Activated T-cell treated with anti-CD3 and anti-CD28 coated beads for 48 hours (primary cell): ENCODE results near the gene CEP250.
"Not testable (repeated sequence)": the region's sequence is repeated elsewhere in the genome, so short reads cannot be mapped to it uniquely, and the experiment has no call there.

Source experiments
- DNase-seq: peaks from one replicate; pipeline ENCODE4 v3.0.0-alpha.2; 2020; ENCODE audit warnings: low read depth

Gene CEP250, protein sequence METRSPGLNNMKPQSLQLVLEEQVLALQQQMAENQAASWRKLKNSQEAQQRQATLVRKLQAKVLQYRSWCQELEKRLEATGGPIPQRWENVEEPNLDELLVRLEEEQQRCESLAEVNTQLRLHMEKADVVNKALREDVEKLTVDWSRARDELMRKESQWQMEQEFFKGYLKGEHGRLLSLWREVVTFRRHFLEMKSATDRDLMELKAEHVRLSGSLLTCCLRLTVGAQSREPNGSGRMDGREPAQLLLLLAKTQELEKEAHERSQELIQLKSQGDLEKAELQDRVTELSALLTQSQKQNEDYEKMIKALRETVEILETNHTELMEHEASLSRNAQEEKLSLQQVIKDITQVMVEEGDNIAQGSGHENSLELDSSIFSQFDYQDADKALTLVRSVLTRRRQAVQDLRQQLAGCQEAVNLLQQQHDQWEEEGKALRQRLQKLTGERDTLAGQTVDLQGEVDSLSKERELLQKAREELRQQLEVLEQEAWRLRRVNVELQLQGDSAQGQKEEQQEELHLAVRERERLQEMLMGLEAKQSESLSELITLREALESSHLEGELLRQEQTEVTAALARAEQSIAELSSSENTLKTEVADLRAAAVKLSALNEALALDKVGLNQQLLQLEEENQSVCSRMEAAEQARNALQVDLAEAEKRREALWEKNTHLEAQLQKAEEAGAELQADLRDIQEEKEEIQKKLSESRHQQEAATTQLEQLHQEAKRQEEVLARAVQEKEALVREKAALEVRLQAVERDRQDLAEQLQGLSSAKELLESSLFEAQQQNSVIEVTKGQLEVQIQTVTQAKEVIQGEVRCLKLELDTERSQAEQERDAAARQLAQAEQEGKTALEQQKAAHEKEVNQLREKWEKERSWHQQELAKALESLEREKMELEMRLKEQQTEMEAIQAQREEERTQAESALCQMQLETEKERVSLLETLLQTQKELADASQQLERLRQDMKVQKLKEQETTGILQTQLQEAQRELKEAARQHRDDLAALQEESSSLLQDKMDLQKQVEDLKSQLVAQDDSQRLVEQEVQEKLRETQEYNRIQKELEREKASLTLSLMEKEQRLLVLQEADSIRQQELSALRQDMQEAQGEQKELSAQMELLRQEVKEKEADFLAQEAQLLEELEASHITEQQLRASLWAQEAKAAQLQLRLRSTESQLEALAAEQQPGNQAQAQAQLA (N-terminal part only)

DNA sequence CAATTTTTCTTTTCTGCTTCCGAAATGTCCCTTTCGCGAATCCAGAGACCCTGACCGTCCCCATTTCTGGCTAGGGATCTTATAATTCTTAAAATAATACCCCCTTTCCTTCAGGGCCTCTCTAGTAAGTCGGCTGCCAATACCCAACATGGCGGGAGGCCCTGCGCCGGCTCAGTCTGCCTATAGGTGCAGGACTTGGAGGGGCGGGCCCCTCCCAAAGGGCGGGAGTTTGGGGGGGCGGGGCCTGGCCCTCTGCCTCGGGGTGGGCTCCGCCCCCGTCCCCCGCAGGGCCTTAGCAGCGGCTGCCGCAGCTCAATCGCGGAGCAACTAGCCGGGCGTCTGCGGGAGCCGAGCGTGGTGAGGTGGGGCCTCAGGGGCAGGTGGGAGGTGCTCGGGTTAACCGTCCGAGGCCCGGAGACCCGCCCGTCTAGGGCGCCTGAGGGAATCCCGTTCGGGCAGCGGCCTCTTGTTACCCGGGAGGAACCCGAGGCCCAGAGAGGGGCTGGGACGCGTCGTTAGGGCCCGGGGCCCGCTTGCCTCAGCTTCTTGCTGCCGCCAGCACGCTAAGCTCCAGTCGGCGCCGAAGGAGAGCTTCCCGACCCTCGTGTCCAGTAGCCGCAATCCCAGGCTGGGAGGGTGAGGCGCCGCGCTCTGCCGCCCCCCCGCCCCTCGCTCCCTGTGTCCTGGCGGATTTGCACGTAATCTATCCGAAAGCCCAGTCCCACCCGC is at the start of gene CEP250:
Gene CEP250, plus strand, starts transcription at position 718 of the 729 bp plus-strand sequence. CDS start 6,770 bp downstream, outside the sequence.
- peak; percentile 94 for DNase-seq

GRCh38 chr20:35405775-35406174 is 49.6 kb upstream of the CEP250 start:
- no peak for DNase-seq

- DNase-seq = no peak
Measured at GRCh38 chr20:35408270-35408669, 47.1 kb upstream of the CEP250 start.

- DNase-seq = no peak
Measured at GRCh38 chr20:35409542-35409941, 45.9 kb upstream of the CEP250 start.

DNA sequence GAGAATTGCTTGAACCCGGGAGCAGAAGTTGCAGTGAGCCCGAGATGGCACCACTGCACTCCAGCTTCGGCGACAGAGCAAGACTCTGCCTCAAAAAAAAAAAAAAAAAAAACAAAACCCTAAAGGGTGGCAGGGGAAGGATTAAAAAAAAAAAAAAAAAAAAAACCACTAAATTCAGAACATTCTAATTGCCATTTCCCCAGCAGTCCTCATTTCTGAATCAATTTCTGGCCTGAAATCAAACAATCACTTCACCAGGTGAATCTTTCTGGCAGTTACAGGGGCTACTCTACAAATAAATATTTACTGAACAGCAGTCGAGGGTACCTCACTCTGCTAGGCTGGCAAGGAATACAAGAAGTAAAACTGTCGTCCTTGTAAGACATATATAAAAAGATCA is 44.8 kb upstream of the CEP250 start:
- DNase-seq = no peak

DNA sequence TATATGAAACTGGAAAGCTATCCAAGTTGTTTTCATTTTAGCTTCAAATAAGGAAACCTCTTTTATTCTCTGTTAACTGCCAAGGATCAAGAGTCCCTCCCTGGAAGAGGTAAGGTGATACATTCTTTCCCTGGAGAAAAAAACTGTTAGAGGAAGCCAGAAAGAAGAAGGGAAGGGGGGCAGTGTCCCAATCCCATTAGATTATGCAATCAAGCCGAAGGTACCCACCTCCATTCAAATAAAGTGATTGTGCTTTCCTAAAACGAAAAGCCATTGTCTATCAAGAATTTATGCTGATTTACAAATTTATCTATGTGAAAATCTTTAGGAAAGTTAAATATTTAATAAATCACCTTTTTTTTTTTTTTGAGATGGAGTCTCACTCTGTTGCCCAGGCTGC is 34.1 kb upstream of the CEP250 start:
- no peak for DNase-seq

- no peak for DNase-seq
Measured at GRCh38 chr20:35431621-35432429, 23.6 kb upstream of the CEP250 start.

- DNase-seq = no peak
Measured at GRCh38 chr20:35432430-35432735, 23.0 kb upstream of the CEP250 start.

DNA sequence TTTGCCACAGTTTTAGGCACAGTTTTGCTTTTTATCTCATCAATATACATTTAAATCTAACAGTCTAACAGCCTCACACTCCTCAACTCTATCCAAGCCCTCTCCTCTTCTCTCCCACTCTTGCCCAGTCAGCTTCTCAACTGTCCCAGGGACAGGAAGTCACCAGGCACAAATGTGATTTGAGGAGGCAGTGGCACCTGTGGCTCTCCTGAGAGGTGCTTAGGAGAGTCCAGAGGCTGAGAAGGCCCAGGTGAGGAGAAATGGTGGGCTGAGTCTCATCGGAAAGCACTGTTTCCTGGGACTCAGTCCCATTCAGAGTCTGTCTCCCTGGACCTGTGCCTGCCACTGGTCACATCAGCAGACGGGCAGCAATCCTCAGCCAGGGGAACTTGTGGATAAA is 22.1 kb upstream of the CEP250 start:
- DNase-seq = no peak

GRCh38 chr20:35434085-35435005 is 21.1 kb upstream of the CEP250 start:
- no peak for DNase-seq

DNA sequence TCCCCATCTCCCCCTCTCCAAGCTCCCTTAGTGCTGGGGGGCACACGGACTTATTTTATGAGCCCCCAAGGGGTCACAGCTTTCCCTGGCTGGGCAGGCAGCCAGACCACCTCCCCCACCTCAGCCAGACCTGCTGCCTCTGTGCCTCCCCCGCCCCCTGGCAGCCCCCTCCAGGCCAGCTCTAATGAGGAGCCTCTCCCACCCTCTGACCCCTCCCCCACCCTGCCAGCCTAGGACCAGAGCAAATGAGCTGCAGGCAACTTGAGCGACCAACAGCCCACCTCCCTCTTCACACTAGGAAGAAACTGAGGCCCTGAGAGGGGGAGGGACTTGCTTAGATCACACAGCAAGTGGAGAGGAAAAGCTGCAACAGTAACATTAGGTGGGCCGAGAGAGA is 19.2 kb upstream of the CEP250 start:
- no peak for DNase-seq

- no peak for DNase-seq
Measured at GRCh38 chr20:35437599-35437998, 17.8 kb upstream of the CEP250 start.

DNA sequence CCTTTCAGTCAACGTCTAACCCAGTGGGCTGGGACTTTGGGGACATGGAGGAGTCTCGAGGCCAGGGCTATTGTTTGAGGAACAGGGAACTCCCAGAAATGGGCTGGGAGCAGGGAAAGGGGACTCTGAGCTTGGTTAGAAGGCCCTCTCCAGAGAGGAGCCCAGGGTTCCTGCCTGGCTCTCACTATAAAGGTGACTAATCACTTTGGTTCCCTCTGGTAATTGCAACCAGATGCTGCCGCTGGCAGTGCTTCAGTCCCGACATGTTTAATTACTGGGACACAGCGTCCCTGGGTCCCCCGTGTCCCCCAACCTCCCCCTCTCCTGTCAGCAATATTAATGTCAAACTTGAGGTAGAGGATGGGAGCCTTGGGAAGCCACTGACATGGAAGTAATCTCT is 12.4 kb upstream of the CEP250 start:
- DNase-seq = no peak

DNA sequence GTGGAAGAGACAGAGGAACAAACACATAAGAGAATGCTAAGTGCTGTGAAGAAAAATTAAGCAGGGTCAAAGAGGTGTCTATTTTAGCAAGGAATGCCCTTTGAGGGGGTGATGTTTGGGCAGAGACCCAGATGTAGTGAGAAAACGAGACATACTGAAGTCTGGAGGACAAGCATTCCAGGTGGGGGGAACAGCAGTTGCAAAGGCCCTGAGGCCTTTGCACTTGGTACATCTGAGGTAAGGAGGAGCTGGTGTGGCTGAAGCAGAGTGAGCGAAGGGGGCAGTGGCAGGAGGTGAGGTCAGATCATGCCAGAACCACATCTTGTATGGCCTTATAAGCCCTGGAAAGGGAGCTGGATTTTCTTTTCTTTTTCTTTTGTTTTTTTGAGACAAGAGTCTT is 11.2 kb upstream of the CEP250 start:
- DNase-seq = no peak

DNA sequence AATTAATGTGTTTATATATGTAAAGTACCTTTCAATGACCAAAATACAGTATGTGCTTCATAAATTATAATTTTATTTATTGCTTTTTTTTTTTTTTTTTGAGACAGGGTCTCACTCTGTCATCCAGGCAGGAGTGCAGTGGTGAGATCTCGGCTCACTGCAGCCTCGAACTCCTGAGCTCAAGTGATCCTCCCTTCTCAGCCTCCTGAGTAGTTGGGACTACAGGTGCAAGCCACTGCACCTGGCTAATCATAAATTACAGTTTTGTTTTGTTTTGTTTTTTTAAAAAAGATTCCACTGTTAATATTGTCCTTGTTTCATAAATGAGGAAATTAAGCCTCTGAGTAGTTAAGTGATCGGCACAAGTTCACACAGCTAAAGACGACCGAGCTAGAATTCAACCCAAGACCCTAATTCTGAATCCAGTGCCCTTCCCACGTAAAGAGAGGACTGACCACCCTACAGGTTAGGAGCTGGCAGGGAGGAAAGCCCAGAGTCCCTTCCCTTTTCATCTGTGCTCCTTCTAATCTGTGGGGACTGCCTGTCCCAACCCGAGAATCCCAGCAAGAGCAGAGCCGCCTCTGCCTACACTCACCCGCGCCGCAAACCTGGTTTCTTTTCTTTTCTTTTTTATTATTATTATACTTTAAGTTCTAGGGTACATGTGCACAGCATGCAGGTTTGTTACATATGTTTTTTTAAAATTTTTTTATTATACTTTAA is 8.9 kb upstream of the CEP250 start:
- no peak for DNase-seq

DNA sequence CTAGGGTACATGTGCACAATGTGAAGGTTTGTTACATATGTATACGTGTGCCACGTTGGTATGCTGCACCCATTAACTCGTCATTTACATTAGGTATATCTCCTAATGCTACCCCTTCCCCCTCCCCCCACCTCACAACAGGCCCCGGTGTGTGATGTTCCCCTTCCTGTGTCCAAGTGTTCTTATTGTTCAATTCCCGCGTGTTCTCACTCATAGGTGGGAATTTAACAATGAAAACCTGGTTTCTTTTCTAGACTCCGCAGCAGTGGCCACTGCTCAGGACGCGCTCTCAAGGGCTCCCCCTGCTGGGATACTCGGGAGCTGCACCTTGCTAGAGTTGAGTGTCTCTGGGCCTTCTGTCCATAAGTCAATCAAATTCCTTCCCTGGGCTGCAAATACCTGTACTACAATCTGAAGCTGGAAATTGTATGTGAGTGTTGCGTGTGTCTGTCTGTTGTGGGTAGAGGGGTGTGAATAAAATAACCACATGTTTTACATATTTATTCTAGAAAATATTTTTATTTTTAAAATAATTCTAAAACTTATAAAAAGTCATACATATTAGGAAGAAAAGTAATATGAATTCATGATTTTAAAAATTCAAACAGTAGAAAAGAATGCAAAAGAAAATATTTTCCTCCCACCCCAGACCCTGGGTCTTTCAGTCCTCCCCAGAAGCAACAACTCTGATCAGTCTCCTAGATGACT is 8.2 kb upstream of the CEP250 start:
- peak; percentile 89 for DNase-seq

GRCh38 chr20:35448788-35449373 is 6.5 kb upstream of the CEP250 start:
- DNase-seq = no peak

DNA sequence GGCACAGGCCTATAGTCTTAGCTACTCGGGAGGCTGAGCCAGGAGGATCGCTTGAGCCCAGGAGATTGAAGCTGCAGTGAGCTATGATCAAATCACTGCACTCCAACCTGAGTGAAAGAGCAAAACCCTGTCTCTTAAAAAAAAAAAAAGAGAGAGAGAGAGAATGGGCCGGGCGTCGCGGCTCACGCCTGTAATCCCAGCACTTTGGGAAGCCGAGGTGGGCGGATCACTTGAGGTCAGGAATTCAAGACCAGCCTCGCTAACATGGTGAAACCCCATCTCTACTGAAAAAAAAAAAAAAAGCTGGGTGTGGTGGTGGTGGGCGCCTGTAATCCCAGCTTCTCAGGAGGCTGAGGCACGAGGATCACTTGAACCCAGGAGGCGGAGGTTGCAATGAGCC is 5.5 kb upstream of the CEP250 start:
- DNase-seq = not testable (repeated sequence)
